Measurements from ENCODE around the gene PRMT7. TPM values are rescaled to one million over a fixed set of nuclear protein-coding genes. Genes with fewer than 3 reads are reported as not detected.

Gene PRMT7
- polyA plus RNA-seq, 1 experiment: 40.0 TPM

- ChIA-PET POLR2A (no interaction called here), CTCF (interaction anchor here (1.4 to 1.5 kb wide), 2 partner anchors 8 to 105 kb away, joined by 7 to 8 read pairs; no protein-coding TSS in a partner anchor)
- H3K4me3 ChIP-seq (ENCODE audit: low read depth, low read length): no peak overlapping the region
- no peak for TF ChIP-seq CTCF (IDR thresholded peaks at IDR 0.05; ENCODE audit: insufficient read depth, low read depth, low read length)
- no peak for DNase-seq (ENCODE audit: low read depth)
- no peaks in the 10 kb centered on the region for H3K36me3 ChIP-seq (ENCODE audit: control insufficient read depth, insufficient read depth, low read length)
- no peaks in the 10 kb centered on the region for H3K27me3 ChIP-seq (ENCODE audit: control insufficient read depth, insufficient read depth, low read length)
These were observed 94.0 kb downstream of the PRMT7 start for GRCh38 chr16:68404736-68405345.

GRCh38 chr16:68406458-68407152, 95.8 kb downstream of the PRMT7 start:
- ChIA-PET POLR2A (interaction anchor here (0.6 kb wide), 2 partner anchors 60 to 104 kb away, joined by 3 to 4 read pairs; no protein-coding TSS in a partner anchor), CTCF (interaction anchor here (0.9 to 5.2 kb wide), 5 partner anchors 9 to 121 kb away, joined by 3 to 29 read pairs (median 3); no protein-coding TSS in a partner anchor)
- DNase-seq (ENCODE audit: low read depth): peak; percentile 65
- Histone ChIP-seq H3K36me3 (ENCODE audit: control insufficient read depth, insufficient read depth, low read length) (no peaks in the 10 kb centered on the region), H3K4me3 (ENCODE audit: low read depth, low read length) (no peak overlapping the region), H3K27me3 (ENCODE audit: control insufficient read depth, insufficient read depth, low read length) (no peaks in the 10 kb centered on the region)
- no peak for TF ChIP-seq CTCF (IDR thresholded peaks at IDR 0.05; ENCODE audit: insufficient read depth, low read depth, low read length)

Small RNA genes within 50 kb of the gene (small RNA-seq; reads per million reads assigned to genes)
- not detected for gene RNU4-30P (ENCODE audit: insufficient read length, low read depth, low replicate concordance)
- not detected for gene RNU6-1262P (ENCODE audit: insufficient read length, low read depth, low replicate concordance)

Other genes with a start within 250 kb of the PRMT7 start
- gene NFATC3, start 225.6 kb upstream of the PRMT7 start, polyA plus RNA-seq (2011; rRNA removed): 10.5 and 14.9 TPM in 2 replicates
- 0.04 TPM in 2 replicates for gene ESRP2, start 74.9 kb upstream of the PRMT7 start, polyA plus RNA-seq (2011; rRNA removed)
- gene PLA2G15, start 65.6 kb upstream of the PRMT7 start, polyA plus RNA-seq (2011; rRNA removed): 23.9 and 39.2 TPM in 2 replicates
- 45.7 and 51.2 TPM in 2 replicates for gene SLC7A6, start 46.5 kb upstream of the PRMT7 start, polyA plus RNA-seq (2011; rRNA removed)
- gene SLC7A6OS, start 73 bp upstream of the PRMT7 start, polyA plus RNA-seq (2011; rRNA removed): 5.3 and 6.9 TPM in 2 replicates
- 0.07 and 0.27 TPM in 2 replicates for gene SMPD3, start 137.5 kb downstream of the PRMT7 start, polyA plus RNA-seq (2011; rRNA removed)
- gene ZFP90, start 228.3 kb downstream of the PRMT7 start, polyA plus RNA-seq (2011; rRNA removed): 13.0 and 20.1 TPM in 2 replicates